ELR (cell line): Measurements from ENCODE around the gene SPRYD7.
"Not testable (repeated sequence)": the region's sequence is repeated elsewhere in the genome, so short reads cannot be mapped to it uniquely, and the experiment has no call there.

Experiments used
- DNase-seq: peaks from one replicate; pipeline ENCODE4 v3.0.0-alpha.2; 2015; ENCODE audit warnings: low read depth

The SPRYD7 gene, protein sequence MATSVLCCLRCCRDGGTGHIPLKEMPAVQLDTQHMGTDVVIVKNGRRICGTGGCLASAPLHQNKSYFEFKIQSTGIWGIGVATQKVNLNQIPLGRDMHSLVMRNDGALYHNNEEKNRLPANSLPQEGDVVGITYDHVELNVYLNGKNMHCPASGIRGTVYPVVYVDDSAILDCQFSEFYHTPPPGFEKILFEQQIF

DNA sequence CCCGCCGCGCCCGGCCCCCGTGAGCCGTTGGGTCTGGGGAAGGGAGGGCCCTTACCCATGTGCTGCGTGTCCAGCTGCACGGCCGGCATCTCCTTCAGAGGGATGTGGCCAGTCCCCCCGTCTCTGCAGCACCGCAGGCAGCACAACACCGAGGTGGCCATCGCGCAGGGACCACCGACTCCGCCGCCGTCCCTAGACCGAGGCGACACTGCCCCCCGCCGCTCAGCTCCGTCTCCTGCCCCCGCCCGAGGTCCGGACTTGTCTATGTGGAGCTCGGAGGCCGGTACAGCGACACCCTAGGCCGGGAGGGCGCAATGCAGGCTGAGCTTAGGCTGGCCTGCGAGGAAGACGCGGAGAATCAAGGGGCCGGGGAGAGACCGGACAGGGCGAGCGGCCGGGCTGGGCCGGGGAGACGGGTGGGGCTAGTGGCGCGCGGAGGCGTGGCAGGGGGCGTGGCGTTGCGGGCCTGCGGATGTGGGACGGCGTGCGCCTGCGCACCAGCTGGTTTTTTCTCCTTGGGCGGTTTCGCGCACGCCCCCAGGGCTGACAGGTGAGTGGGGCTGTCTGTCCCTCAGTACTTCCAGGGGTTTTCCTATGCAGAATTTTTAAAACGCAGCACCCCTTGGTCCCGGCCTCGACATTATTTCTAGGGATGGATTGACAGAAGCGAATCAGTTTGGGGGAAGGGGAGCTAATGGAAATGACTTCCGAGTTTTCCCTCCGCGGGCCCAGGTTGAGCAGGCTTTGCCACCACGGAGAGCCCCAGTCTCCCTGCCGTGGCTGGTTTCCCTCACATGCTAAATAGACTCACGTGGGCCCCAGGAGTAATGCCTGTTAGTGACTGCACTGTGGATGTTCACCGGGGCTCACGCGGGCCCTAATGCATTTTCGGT, at the start of gene SPRYD7:
TSS of gene SPRYD7 (minus strand) at position 266 of the 893 bp plus-strand sequence. CDS start at position 161, 105 bp downstream.
- peak; percentile 98 for DNase-seq

DNA sequence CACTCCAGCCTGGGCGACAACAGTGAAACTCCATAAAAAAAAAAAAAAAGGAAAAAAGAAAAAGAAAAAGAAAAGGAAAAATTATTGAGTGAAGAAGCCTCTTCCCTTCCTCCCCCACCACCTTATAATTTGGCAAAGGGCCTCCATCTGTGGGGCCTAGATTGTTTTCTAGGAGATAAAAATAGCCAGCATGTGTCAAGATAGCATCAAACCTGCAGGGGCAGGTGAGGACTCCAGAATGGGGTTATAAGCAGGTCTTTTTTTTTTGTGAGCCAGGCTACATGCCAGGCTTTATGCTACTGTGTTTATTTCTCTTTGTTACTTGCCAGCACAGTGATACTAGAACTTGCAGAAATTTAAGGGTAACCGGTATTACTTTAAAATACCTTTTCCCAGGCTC, 49.0 kb upstream of the SPRYD7 start:
- no peak for DNase-seq

DNA sequence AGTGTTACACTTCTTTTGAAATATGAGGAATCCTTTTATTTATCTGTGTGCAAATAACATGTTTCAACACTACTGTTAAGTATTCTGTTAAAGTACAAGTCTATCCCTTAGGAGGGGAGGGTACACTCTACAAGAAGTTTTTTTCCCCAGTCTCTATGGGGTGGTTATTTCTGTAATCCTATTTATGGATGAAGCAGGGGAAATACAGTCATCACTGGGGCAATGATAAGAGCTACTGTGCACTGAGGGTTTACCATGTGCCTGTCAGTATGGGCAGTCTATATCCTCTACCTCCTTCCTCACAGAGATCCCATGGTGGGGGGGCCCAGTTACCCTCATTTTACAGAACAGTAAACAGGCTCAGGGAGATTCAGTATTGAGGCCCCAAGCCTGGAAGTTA, 44.1 kb upstream of the SPRYD7 start:
- DNase-seq, result no peak

DNA sequence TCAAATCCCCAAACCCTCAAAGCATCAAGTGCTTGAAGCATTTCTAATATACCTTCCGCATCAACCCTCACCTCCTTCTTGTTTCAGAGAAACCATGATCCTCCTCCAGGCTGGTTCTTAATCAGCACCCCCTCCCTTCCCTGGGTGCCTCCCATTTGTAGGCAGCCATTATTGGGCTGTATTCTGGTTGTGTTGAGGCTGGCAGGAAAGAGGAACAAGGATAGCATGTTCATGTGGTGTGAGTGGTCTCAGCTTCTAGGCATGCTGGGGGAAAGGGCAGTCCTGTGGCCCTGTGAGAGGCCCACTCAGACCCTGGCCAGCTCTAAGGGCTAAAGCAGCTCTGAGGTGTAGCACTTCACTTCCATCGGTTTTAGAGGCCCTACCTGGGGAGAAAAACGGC, 41.9 kb upstream of the SPRYD7 start:
- no peak for DNase-seq

DNA sequence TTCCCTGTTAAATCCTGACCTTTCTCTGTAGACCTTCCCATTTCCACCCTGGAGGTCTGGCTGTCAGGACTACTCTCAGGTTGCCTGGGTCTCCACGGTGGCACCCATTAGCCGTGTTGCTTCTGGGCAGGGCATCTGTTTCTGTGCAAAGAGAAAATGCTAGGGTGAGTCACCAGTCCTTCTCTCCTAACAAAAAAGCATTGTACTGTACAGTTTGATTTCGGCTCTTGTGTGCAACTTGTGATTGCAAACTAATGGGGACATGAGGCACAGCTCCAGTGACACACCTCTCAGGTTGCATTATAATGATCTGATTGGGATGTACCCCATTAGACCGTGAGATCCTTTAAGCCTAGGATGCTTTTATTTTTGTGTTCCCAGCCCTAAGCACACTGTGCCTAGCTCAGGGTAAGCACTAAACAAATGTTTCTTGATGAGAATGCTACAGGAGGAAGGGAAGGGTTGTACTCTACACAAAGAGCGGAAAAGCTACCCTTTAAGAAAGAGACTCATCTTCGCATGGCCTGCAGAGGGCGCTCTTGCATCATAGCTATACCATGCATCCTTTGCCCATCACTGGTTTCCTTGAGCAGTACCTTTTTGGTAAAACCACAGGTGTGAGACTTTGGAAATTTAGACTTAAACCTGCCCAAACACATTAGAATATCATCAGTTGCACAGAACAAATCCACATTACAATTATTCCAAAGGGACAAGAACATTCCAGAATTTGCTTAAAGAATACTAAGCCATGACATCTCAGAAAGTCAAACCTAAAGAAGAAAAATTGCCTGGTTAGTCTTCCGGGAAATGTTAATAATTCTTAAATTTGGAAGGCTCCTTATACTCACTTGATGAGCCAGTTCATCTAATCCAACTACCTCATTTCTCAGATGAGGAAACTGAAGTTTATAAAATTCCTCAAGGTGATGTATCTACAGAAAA, 40.4 kb upstream of the SPRYD7 start:
- DNase-seq, result peak; percentile 74

DNA sequence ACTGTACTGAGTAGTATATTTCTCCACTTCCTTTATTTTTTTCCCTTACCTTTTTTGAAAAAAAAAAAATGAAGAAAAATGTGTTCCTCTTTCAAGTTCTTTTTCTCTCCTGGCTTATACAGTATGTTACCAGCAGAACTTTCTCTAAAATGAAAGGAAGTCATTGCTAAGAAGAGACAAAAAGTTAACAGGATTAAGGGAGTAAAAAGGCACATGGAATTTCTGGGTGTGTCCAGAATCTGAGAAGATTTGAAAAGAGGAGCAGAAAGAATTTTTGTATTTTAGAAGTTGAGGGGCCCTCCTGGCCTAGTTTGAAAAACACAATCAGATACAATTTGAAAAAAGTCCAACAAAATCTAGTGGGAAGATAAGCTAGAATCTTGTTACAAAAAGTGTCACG, 39.7 kb upstream of the SPRYD7 start:
- no peak for DNase-seq

DNA sequence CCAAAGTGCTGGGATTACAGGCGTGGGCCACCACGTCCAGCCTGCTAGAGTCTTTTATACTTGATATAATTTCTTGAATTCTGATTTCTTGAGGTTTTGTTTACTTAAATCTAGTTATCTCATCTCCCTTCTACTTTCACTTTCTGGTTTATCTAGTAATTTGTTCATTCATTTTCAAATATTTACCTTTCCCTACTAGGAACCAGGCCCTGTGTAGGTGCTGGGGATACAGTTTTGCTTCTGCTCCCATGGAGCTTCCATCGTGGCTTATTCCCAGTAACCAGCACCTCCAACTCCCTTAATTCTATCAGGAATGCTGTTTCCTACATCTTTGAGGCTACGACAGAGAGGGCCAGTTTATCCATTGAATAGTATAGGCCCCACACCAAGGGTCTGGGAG, 36.6 kb upstream of the SPRYD7 start:
- DNase-seq, result no peak

DNA sequence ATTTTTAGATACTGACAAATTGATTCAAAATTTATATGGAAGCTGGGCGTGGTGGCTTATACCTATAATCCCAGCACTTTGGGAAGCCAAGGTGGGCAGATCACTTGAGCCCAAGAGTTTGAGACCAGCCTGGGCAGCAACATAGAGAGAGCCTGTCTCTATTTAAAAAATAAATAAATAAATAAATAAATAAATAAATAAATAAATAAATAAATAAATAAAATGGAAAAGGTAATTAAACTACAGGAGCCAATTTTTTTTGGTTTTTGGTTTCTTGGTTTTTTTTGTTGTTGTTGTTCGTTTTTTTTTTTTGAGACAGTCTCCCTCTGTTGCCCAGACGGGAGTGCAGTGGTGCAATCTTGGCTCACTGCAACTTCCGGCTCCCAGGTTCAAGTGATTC, 31.3 kb upstream of the SPRYD7 start:
- DNase-seq, result no peak

DNA sequence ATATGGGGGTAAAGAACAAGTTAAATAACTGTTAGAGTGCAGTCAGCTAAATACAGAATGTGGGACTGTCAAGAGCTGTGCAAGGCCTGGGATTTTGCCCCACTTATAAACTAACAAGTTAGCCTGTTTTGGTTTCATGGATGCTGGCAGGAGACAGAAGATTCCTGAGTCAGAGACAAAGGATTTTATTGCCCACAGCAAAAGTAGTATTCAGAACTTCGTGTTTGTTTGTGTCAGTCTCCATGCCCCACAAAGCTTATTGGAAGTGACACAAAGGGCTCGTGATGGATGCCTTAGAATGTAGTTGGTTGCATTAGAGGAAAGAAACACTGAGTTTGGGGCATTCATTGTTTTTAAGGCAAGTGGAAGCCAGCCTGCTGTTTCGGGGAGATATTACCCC, 22.2 kb upstream of the SPRYD7 start:
- no peak for DNase-seq

DNA sequence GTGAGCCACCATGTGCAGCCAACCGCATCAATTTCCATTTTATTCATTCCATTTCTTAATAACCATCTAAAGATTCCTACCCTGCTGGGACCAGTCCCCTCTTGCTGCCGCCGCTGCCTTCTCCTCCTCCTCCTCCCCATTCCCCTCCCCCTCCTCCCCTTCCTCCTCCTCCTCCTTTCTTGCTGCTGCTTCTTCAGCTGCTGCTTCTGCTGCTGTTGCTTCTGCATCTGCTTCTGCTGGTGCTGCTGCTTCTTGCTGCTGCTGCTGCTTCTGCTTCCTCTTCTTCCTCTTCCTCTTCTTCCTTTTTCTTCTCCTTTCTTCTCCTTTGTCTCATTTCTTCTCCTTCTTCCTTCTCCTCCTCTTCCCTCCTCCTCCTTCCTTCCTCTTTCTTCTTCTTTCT, 20.0 kb upstream of the SPRYD7 start:
- DNase-seq, result no peak

DNA sequence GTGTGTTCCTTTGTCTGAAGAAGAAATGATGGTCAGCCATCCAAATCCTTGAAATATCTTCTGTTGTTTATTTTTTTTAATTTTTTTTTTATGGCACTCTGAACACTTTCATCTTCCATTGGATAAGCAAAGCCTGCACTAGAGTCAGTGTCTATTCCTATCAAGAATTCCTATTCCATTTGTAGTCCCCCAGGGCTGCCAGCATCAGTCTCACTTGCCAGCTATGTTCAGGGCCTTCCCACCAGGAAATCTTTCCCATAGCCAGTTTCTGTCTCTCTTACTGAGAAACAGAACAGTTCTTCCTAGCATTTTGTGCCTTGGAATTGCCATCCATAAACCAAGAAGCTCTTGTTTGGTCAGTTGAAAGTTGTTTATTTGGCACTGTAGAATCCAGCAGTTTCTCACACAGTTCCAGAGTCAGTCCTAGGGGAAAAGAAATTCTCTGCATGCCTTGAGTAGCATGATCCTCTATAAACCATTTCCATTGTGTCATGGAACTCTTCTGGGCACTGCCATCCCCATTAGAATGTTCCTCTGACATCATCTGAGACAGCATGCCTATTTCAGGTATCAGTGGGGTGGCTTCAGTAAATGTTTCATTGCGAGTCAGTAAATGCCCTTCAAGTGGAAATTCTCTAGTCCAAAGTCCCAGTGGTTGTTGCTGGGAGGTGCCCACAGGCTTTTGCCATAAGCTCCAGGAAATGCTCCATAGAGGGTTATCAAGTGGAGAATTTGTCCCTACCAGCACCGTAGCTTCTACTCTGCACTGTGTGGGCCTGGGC, 18.7 kb upstream of the SPRYD7 start:
- no peak for DNase-seq

DNA sequence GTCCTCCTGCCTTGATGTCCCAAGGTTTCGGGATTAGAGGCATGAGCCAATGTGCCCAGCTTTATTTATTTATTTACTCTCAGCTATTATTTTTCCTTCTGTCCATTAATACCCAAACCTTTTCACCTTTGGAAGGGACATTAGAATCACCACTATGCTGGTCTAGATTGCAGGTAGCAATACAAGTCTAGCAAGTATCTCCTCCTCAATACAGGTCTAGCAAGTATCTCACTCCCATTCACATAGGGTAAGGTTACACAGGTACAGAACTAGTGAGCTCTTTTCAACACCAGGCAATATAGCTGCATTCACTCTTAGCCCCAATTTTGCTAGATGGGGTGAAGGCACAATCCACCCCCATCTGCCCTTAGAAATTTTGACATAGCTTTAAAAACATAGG, 17.4 kb upstream of the SPRYD7 start:
- no peak for DNase-seq

DNA sequence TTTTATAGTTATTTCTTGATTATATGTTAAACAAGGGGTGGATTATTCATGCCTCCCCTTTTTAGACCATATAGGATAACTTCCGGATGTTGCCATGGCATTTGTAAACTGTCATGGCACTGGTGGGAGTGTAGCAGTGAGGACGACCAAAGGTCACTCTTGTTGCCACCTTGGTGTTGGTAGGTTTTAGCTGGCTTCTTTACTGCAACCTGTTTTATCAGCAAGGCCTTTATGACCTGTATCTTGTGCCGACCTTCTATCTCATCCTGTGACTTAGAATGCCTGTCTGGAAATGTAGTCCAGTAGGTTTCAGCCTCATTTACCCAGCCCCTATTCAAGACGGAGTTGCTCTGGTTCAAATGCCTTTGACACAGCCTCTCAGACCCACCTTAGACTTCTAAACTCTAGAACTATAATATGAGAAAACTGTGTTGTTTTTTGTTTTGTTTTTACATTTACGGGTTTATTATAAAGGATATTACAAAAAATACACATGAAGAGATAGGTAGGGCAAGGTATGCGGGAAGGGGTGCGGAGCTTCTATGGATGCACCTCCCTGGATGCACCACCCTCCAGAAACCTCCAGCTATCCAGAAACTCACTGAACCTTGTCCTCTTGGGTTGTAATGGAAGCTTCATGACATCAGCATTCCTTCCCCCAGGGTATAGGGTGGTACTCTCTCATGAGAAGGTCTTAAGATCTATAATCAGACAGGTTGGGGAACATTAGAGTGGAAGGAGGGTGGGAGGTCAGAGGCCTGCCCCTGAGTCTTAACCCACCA, 15.8 kb upstream of the SPRYD7 start:
- no peak for DNase-seq

DNA sequence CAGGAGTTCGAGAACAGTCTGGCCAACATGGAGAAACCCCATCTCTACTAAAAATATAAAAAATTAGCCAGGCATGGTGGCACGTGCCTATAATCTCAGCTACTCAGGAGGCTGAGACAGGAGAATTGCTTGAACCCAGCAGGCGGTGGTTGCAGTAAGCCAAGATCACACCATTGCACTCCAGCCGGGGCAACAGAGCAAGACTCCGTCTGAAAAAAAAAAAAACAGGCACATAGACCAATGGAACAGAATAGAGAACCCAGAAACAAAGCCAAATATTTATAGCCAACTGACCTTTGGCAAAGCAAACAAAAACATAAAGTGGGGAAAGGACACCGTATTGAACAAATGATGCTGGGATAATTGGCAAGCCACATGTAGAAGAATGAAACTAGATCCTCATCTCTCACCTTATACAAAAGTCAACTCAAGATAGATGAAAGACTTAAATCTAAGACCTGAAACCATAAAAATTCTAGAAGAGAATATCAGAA, 12.7 kb upstream of the SPRYD7 start:
- not testable (repeated sequence) for DNase-seq

DNA sequence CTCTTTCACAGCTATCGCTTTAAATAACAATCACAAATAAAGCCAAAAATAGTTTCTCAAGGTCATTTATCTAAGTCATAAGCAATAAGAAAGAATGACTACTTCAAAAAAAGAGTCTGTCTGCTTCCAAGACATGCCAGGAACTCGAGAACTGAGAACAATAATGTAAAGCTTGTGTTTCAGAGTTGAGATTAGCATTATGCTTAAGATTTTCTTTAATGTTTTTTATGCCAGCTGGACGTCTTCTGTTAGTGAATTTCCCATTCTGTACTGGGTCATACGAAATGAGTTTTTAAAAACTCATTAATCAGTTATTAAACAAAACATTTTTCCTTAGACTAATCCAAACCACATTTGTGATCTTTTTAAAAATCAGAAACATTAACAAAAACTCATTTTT, 3.2 kb upstream of the SPRYD7 start:
- DNase-seq, result no peak

DNA sequence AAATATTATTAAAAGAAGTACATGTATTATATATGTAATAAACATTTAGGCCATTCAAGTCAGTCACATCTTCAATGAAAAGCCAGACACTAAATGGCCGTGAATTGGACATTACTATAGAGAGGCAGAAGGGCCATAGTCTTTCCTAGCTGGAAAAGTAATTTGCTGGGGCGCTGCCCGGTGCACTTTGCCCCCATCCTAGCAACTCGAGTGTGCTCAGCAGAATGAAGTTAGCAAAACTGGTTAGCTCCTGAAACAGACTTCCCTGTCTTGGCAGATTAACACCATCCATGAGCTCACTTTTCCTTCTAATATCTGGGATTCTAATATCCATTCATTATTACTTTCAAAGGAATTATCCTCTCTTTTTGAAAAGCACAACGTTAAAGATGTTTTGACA, 2.8 kb upstream of the SPRYD7 start:
- no peak for DNase-seq

DNA sequence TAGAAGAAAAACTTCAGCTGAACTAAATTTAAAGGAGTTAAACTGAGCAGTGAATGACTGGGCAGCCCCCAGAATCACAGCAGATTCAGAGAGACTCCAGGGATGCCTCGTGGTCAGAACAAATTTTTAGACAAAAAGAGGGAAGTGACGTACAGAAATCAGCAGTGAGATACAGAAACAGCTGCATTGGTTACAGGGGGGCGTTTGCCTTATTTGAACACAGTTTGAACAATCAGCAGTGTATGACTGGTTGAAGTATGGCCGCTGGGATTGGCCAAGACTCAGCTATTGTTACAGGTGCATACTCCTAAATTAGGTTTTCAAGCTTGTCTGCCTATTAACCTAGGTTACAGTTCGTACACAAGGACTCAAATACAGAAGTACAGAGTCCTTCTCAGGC, 2.2 kb upstream of the SPRYD7 start:
- no peak for DNase-seq

DNA sequence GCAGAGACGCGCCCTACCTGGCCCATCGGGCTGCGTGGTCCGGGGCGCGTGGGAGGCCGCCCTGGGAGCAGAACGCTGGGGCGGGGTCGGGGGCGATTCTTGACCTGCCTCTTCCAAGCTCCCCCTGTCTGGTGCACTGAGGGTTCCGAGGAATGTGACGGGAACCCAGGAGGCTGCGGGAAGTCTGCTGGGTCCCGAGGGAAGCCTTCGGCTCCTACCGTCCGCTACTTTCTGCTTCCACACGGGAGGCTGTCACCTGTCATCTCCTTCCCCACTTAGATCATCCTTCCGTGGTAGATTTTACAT, 781 bp upstream of the SPRYD7 start:
- no peak for DNase-seq

DNA sequence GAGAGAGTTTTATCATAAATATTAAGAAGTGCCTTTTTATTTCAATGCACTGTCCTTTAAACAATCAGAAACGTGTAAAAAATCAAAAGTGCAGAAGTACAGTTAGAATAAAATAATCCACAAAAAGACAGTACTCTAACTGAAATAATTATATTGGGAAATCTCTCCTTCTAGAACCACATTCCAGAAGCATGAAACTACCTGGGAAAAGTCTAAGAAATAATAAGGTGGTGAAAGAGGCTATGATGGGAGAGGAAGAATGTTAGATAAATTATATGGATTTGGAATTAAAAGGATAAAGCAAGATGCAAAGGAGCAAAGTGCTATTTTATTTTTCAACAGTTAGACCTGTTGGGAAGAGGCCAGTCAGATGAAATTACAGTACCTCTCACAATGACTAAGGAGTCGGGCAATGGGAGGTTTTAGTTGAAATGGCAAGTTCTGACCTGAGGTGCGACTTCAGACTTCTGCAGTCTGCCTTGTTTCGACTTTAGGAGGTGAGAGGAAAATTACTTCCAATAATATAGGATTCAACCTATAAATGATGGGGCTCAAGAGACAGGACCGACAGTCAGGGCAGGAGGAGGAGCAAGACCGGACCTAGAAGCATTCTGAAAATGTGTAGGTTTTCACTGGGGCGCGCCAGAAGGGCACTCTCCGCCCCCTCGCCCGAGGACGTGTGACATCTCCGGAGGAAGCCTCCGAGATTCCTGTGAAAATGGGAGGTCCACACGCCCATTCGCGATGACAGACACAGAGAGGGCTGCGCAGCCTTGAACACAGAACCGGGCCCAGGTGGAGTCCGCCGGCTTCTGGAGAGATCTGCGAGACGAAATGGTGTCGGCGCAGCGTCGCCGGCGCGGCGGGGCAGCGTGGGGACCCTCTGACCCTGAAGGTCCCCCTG, 717 bp downstream of the SPRYD7 start:
- peak; percentile 89 for DNase-seq

DNA sequence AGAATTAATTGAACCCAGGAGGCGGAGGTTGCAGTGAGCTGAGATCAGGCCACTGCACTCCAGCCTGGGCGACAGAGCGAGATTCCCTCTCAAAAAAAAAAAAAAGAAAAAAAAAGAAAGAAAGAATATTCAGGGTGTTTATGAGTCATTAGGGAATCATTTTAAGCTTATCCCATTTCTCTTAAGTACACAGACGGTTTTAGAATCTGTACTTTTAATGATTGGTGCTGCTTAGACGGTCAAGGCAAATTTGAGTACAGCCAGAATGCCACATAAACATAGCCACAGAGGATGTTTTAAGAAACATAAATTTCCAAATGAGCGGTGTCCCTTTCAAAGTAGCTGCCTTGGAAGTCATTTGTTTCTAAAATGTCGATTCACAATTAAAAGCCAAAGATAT, 2.6 kb downstream of the SPRYD7 start:
- no peak for DNase-seq
